Vagina (tissue), 2 donors: ENCODE data around the gene ADCK2.

Experiments used
- CTCF ChIP-seq, 3 experiments: fragments of 450-650 bp in 2 of 3; fragments of 200-600 bp in 1 of 3; sonication (generic) in 1 of 3; IDR thresholded peaks; one replicate each; pipeline ENCODE4 v1.5.1; 2017 to 2019; ENCODE audit warnings: antibody characterized with exemption in 3 of 3, mild to moderate bottlenecking in 2 of 3, moderate library complexity in 2 of 3
- POLR2A ChIP-seq, 2 donors: fragments of 450-650 bp; IDR thresholded peaks; one replicate each; pipeline ENCODE4 v1.6.1; 2017; ENCODE audit warnings: antibody characterized with exemption in 2 of 2, mild to moderate bottlenecking in 2 of 2, moderate library complexity in 2 of 2
- POLR2AphosphoS5 ChIP-seq, 2 donors: sonication (generic); formaldehyde crosslinking; IDR thresholded peaks; one replicate each; pipeline ENCODE4 v1.9.0; 2017; ENCODE audit warnings: antibody characterized with exemption in 2 of 2, mild to moderate bottlenecking in 2 of 2, low read depth in 1 of 2; ENCODE audit not compliant: insufficient read depth in 1 of 2

- TF ChIP-seq CTCF (IDR thresholded peaks at IDR 0.05) = no peak
- TF ChIP-seq POLR2A (IDR thresholded peaks at IDR 0.05) = no peak
- TF ChIP-seq POLR2AphosphoS5 (IDR thresholded peaks at IDR 0.05; ENCODE audit: insufficient read depth in 1 of 2, low read depth in 1 of 2) = no peak
These were observed 1.6 kb downstream of the ADCK2 start for GRCh38 chr7:140674356-140674800.
